Left ventricle myocardium inferior (tissue), 1 donor: ENCODE results near the gene FKBP6. TPM values are rescaled to one million over a fixed set of nuclear protein-coding genes. Genes with fewer than 3 reads are reported as not detected.
"Not testable (repeated sequence)": the region's sequence is repeated elsewhere in the genome, so short reads cannot be mapped to it uniquely, and the experiment has no call there.

Experiments used
- DNase-seq: peaks from one replicate; pipeline ENCODE4 v3.0.0-alpha.2; 2020
- H3K27ac ChIP-seq: fragments of 200-600 bp; replicated peaks from 2 replicates; pipeline ENCODE4 v1.8.0; 2021
- H3K27me3 ChIP-seq: fragments of 200-600 bp; 2 replicates; pipeline ENCODE4 v1.8.0; 2021; ENCODE audit warnings: low read depth
- H3K36me3 ChIP-seq: fragments of 200-600 bp; 2 replicates; pipeline ENCODE4 v1.8.0; 2021
- H3K4me1 ChIP-seq: fragments of 200-600 bp; 2 replicates; pipeline ENCODE4 v1.8.0; 2021
- H3K4me3 ChIP-seq: fragments of 200-600 bp; 2 replicates; pipeline ENCODE4 v1.8.0; 2021; ENCODE audit warnings: mild to moderate bottlenecking, moderate library complexity
- H3K9me3 ChIP-seq: fragments of 200-600 bp; replicated peaks from 2 replicates; pipeline ENCODE4 v1.8.0; 2021
- CTCF ChIP-seq: fragments of 200-600 bp; IDR thresholded peaks from 2 replicates; pipeline ENCODE4 v1.8.0; 2021; ENCODE audit warnings: antibody characterized with exemption, mild to moderate bottlenecking, borderline replicate concordance
- intact Hi-C: fragments of 100-400 bp; cut with micrococcal nuclease; formaldehyde crosslinking; loops from one replicate; pipeline ENCODE4 v1.11.0; 2022
- long read RNA-seq: library from polyadenylated mRNA; unstranded; transcript quantifications from one replicate; pipeline ENCODE4 v2.0.0, GENCODE V29; 2021
- total RNA-seq: library from RNA; stranded (reverse); fragmentation: NEBNext Ultra II Directional; extraction: Animal tissue kit (Norgen Biotek cat#: 25700); gene quantifications from one replicate; pipeline ENCODE4 v1.2.1, GENCODE V29; 2021
- donor health status: DM: no; HTN: yes; CAD: no; lungs with severe emphysema.

Gene FKBP6
- total RNA-seq, result not detected
- long read RNA-seq, result 0 reads

GRCh38 chr7:73327922-73328321, at the start of gene FKBP6, which contains the start of gene TRIM50:
FKBP6 (plus strand) TSS chr7:73328161; CDS start chr7:73328429, 268 bp downstream.
TRIM50 (minus strand) TSS chr7:73328082; CDS start chr7:73324787, 3,295 bp downstream.
- H3K27ac ChIP-seq, intact Hi-C loops, H3K36me3 ChIP-seq, H3K9me3 ChIP-seq, H3K4me1 ChIP-seq, H3K4me3 ChIP-seq, DNase-seq: not testable (repeated sequence)
- H3K27me3 ChIP-seq, result peaks cover 27% of the 10 kb centered on the region

GRCh38 chr7:73297235-73297634, 30.7 kb upstream of the FKBP6 start:
- H3K27me3 ChIP-seq, H3K27ac ChIP-seq, H3K4me1 ChIP-seq, DNase-seq, H3K36me3 ChIP-seq, intact Hi-C loops, H3K9me3 ChIP-seq, H3K4me3 ChIP-seq: not testable (repeated sequence)

GRCh38 chr7:73297706-73298105, 30.3 kb upstream of the FKBP6 start:
- DNase-seq, H3K4me3 ChIP-seq, H3K27ac ChIP-seq, H3K9me3 ChIP-seq, intact Hi-C loops, H3K4me1 ChIP-seq, H3K36me3 ChIP-seq, H3K27me3 ChIP-seq: not testable (repeated sequence)

- H3K36me3 ChIP-seq, result peaks cover 20% of the 10 kb centered on the region
- H3K27me3 ChIP-seq, DNase-seq, H3K9me3 ChIP-seq, H3K4me1 ChIP-seq, H3K27ac ChIP-seq, H3K4me3 ChIP-seq, intact Hi-C loops: not testable (repeated sequence)
Observed at GRCh38 chr7:73299812-73300211, 28.1 kb upstream of the FKBP6 start.

- peaks cover 30% of the 10 kb centered on the region for H3K36me3 ChIP-seq
- H3K27me3 ChIP-seq, H3K9me3 ChIP-seq, DNase-seq, H3K27ac ChIP-seq, H3K4me3 ChIP-seq, H3K4me1 ChIP-seq, intact Hi-C loops: not testable (repeated sequence)
Observed at GRCh38 chr7:73301108-73301507, 26.9 kb upstream of the FKBP6 start.

GRCh38 chr7:73302846-73303245, 25.1 kb upstream of the FKBP6 start:
- DNase-seq, H3K4me1 ChIP-seq, H3K4me3 ChIP-seq, H3K9me3 ChIP-seq, H3K27ac ChIP-seq, H3K27me3 ChIP-seq, intact Hi-C loops: not testable (repeated sequence)
- H3K36me3 ChIP-seq, result peaks cover 38% of the 10 kb centered on the region

- TF ChIP-seq CTCF, result no peak
- H3K36me3 ChIP-seq, result peaks cover 38% of the 10 kb centered on the region
- peaks cover 11% of the 10 kb centered on the region for H3K4me1 ChIP-seq
- no peak for DNase-seq
- no peak overlapping the region for H3K4me3 ChIP-seq
- H3K27me3 ChIP-seq, result no peaks in the 10 kb centered on the region
- no peaks in the 10 kb centered on the region for H3K9me3 ChIP-seq
- intact Hi-C loops, result no loop called here
- H3K27ac ChIP-seq, result no peak overlapping the region
Observed at GRCh38 chr7:73303546-73303945, 24.4 kb upstream of the FKBP6 start.

- peaks cover 38% of the 10 kb centered on the region for H3K36me3 ChIP-seq
- H3K9me3 ChIP-seq, result no peaks in the 10 kb centered on the region
- no peak for TF ChIP-seq CTCF
- no peak overlapping the region for H3K27ac ChIP-seq
- H3K4me1 ChIP-seq, result peaks cover 15% of the 10 kb centered on the region
- H3K27me3 ChIP-seq, result no peaks in the 10 kb centered on the region
- H3K4me3 ChIP-seq, result no peak overlapping the region
- no peak for DNase-seq
- intact Hi-C loops, result no loop called here
Observed at GRCh38 chr7:73304071-73304470, 23.9 kb upstream of the FKBP6 start.

- DNase-seq, H3K27me3 ChIP-seq, H3K4me3 ChIP-seq, intact Hi-C loops, H3K9me3 ChIP-seq, H3K27ac ChIP-seq: not testable (repeated sequence)
- peaks cover 18% of the 10 kb centered on the region for H3K4me1 ChIP-seq
- peaks cover 38% of the 10 kb centered on the region for H3K36me3 ChIP-seq
Observed at GRCh38 chr7:73304612-73305387, 23.2 kb upstream of the FKBP6 start.
